Endothelial cell of umbilical vein (primary cell): Measurements from ENCODE around the gene MAN1A2. TPM values are rescaled to one million over a fixed set of nuclear protein-coding genes. Genes with fewer than 3 reads are reported as not detected.

Experiments used
- BruUV-seq: library from RNA; stranded (reverse); fragments of 400-500 nt; replicated peaks from 2 replicates; lab custom pipeline; 2021; lab: Mats Ljungman, UMichigan
- CTCF ChIA-PET: fragments of 300-600, 350-600 bp; sonication (Branson Sonifier 250); formaldehyde crosslinking; loops from one replicate; lab custom pipeline; 2021; ENCODE audit warnings: antibody characterized with exemption, inconsistent platforms; lab: Charles Lee
- POLR2A ChIA-PET: fragments of 300-600, 350-600 bp; sonication (Branson Sonifier 250); formaldehyde crosslinking; loops from one replicate; lab custom pipeline; 2021; ENCODE audit warnings: antibody characterized with exemption, inconsistent platforms; lab: Charles Lee
- DNase-seq: peaks from one replicate; pipeline ENCODE4 v3.0.0-alpha.2; 2011; ENCODE audit warnings: low read depth, low spot score
- FAIRE-seq: peaks from 2 replicates; lab custom pipeline; 2011; peaks lifted over from hg19 to GRCh38; lab: Jason Lieb, UNC
- H2AFZ ChIP-seq: 2 replicates; pipeline ENCODE4 v1.6.0; 2012; ENCODE audit warnings: low read depth, low read length, control low read depth, inconsistent platforms
- H3K27ac ChIP-seq: 2 replicates; pipeline ENCODE4 v1.5.1; 2011; ENCODE audit warnings: low read depth, mild to moderate bottlenecking, control low read depth, low read length, moderate library complexity; ENCODE audit not compliant: insufficient read depth
- H3K27me3 ChIP-seq, 2 experiments: 2 replicates each; pipeline versions ENCODE4 v1.6.0 to v1.6.1; 2011; ENCODE audit warnings: low read length in 2 of 2, mixed read lengths in 1 of 2; ENCODE audit not compliant: control insufficient read depth in 2 of 2, insufficient read depth in 2 of 2
- H3K36me3 ChIP-seq, 2 experiments: 2 replicates in 1 of 2; 3 replicates in 1 of 2; pipeline ENCODE4 v1.5.1; 2011; ENCODE audit warnings: low read length in 2 of 2, mild to moderate bottlenecking in 1 of 2, moderate library complexity in 1 of 2; ENCODE audit not compliant: control insufficient read depth in 2 of 2, insufficient read depth in 2 of 2; ENCODE audit errors: extremely low read depth in 1 of 2
- H3K4me1 ChIP-seq: 3 replicates; pipeline ENCODE4 v1.5.1; 2011; ENCODE audit warnings: mild to moderate bottlenecking, low read length; ENCODE audit not compliant: control insufficient read depth, insufficient read depth; ENCODE audit errors: extremely low read depth
- H3K4me2 ChIP-seq: 2 replicates; pipeline ENCODE4 v1.6.1; 2011; ENCODE audit warnings: low read length, control low read depth, mixed read lengths; ENCODE audit not compliant: insufficient read depth
- H3K4me3 ChIP-seq, 3 experiments: fragments of 200-600 bp in 1 of 3; sonication (generic), shearing (Covaris generic) in 1 of 3; replicated peaks in 1 of 3; 2 replicates each; pipeline ENCODE4 v1.5.1; 2011 to 2016; ENCODE audit warnings: control low read depth in 3 of 3, low read length in 3 of 3, mild to moderate bottlenecking in 2 of 3, inconsistent platforms in 1 of 3, low read depth in 1 of 3, moderate library complexity in 1 of 3; ENCODE audit not compliant: insufficient read depth in 1 of 3
- H3K79me2 ChIP-seq: 2 replicates; pipeline ENCODE4 v1.6.0; 2012; ENCODE audit warnings: low read length, inconsistent platforms; ENCODE audit not compliant: control insufficient read depth, insufficient read depth
- H3K9ac ChIP-seq: replicated peaks from 2 replicates; pipeline ENCODE3; 2011; ENCODE audit warnings: low read length, control low read depth; ENCODE audit not compliant: insufficient read depth; ENCODE audit errors: extremely low read depth
- H3K9me1 ChIP-seq: replicated peaks from 3 replicates; pipeline ENCODE4 v1.6.0; 2011; ENCODE audit warnings: mild to moderate bottlenecking, low read length; ENCODE audit not compliant: control insufficient read depth, insufficient read depth; ENCODE audit errors: extremely low read depth
- H3K9me3 ChIP-seq: replicated peaks from 2 replicates; pipeline ENCODE4 v1.5.1; 2012; ENCODE audit warnings: low read length, inconsistent platforms; ENCODE audit not compliant: control insufficient read depth, insufficient read depth
- H4K20me1 ChIP-seq: replicated peaks from 2 replicates; pipeline ENCODE3; 2011; ENCODE audit warnings: mild to moderate bottlenecking, low read length; ENCODE audit not compliant: control insufficient read depth, insufficient read depth; ENCODE audit errors: extremely low read depth
- CTCF ChIP-seq, 2 donors: IDR thresholded peaks; 1 replicate in 1 of 2; 2 replicates in 1 of 2; pipeline ENCODE4 v1.5.1; 2011; ENCODE audit warnings: low read length in 2 of 2, mild to moderate bottlenecking in 2 of 2, moderate library complexity in 2 of 2, control low read depth in 1 of 2, inconsistent platforms in 1 of 2, low read depth in 1 of 2; ENCODE audit not compliant: insufficient read depth in 1 of 2; ENCODE audit errors: extremely low read depth in 1 of 2
- EZH2 ChIP-seq: IDR thresholded peaks from 2 replicates; pipeline ENCODE4 v1.6.1; 2012; ENCODE audit warnings: borderline replicate concordance, low read depth, mild to moderate bottlenecking, moderate library complexity, low read length, inconsistent platforms; ENCODE audit not compliant: severe bottlenecking
- FOS ChIP-seq: IDR thresholded peaks from 2 replicates; pipeline ENCODE4 v1.6.1; 2011; ENCODE audit warnings: mild to moderate bottlenecking, low read length, moderate library complexity, borderline replicate concordance; ENCODE audit not compliant: insufficient read depth
- GATA2 ChIP-seq: IDR thresholded peaks from 2 replicates; pipeline ENCODE4 v1.7.0; 2011; ENCODE audit warnings: low read depth, mild to moderate bottlenecking, moderate library complexity, mixed read lengths, low read length; ENCODE audit not compliant: insufficient read length, insufficient read depth
- JUN ChIP-seq: IDR thresholded peaks from 2 replicates; pipeline ENCODE4 v1.6.1; 2011; ENCODE audit warnings: borderline replicate concordance, low read depth; ENCODE audit not compliant: insufficient read length, insufficient read depth
- MYC ChIP-seq: IDR thresholded peaks from one replicate; pipeline ENCODE4 v1.6.1; 2011; ENCODE audit warnings: mild to moderate bottlenecking, low read depth, low read length
- POLR2A ChIP-seq: IDR thresholded peaks from 2 replicates; pipeline ENCODE4 v1.6.1; 2012; ENCODE audit warnings: low read depth, mild to moderate bottlenecking, control low read depth, low read length
- POLR2AphosphoS5 ChIP-seq: IDR thresholded peaks from 2 replicates; pipeline ENCODE4 v1.6.1; 2012; ENCODE audit warnings: low read depth, mild to moderate bottlenecking, control low read depth, low read length, moderate library complexity; ENCODE audit not compliant: insufficient read depth
- dilution Hi-C: fragments of 300-500 bp; cut with MboI; formaldehyde crosslinking; loops from one replicate; pipeline ENCODE4 v1.15.0; 2019; ENCODE audit warnings: low sequenced_read_pairs; ENCODE audit not compliant: extremely low pct_ligation_motif_present
- intact Hi-C: fragments of 100-400 bp; cut with micrococcal nuclease; formaldehyde crosslinking; loops from one replicate; pipeline ENCODE4 v1.10.0; 2022
- polyA plus RNA-seq, 4 experiments: library from polyadenylated mRNA; depleted of rRNA in 3 of 4; stranded (reverse) in 3 of 4; unstranded in 1 of 4; fragments of >200 nt; gene quantifications; 2 replicates each; pipeline versions ENCODE4 v1.2.1 to v1.2.3, GENCODE V29; 2011 to 2012; ENCODE audit warnings: missing spikeins in 1 of 4
- total RNA-seq: library from RNA; stranded (reverse); gene quantifications from 2 replicates; pipeline ENCODE4 v1.2.3, GENCODE V29; 2021
- TF ChIP-seq, protein P1 (sequence below): IDR thresholded peaks from 2 replicates; pipeline ENCODE4 v1.6.1; 2011; ENCODE audit not compliant: insufficient read depth, insufficient read length

Gene MAN1A2
- total and polyA plus RNA-seq, 2 donors (not counting 3 experiments of a cell fraction or from before 2014, with no cell fraction given), result 13.5 to 36.2 TPM

GRCh38 chr1:117320515-117320914 is 46.7 kb upstream of the MAN1A2 start:
- no peak overlapping the region for H3K4me2 ChIP-seq
- H4K20me1 ChIP-seq, result no peaks in the 10 kb centered on the region
- no peak overlapping the region for H3K27ac ChIP-seq
- FAIRE-seq (no peak), DNase-seq (no peak)
- dilution Hi-C loops, result no loop called here
- no peaks in the 10 kb centered on the region for H3K4me1 ChIP-seq
- peaks cover 5 to 10% of the 10 kb centered on the region in 2 experiments for H3K27me3 ChIP-seq
- no peaks in the 10 kb centered on the region for H3K79me2 ChIP-seq
- no peaks in the 10 kb centered on the region for H3K36me3 ChIP-seq
- POLR2A ChIA-PET, result no interaction called here
- no peaks in the 10 kb centered on the region for H3K9me3 ChIP-seq
- CTCF ChIA-PET, result interaction anchor here (1.3 kb wide), 1 partner anchor 15 kb away, joined by 3 read pairs; no protein-coding TSS in a partner anchor
- no peak overlapping the region for H3K4me3 ChIP-seq
- intact Hi-C loops, result no loop called here
- TF ChIP-seq CTCF (IDR thresholded peaks at IDR 0.05; ENCODE audit: extremely low read depth in 1 of 2, insufficient read depth in 1 of 2, low read depth in 1 of 2, low read length in 2 of 2), result no peak
- no peak for TF ChIP-seq MYC
- no peak for TF ChIP-seq POLR2A
- no peak for TF ChIP-seq GATA2
- TF ChIP-seq EZH2, result no peak
- TF ChIP-seq POLR2AphosphoS5, result no peak
- TF ChIP-seq JUN, result no peak
- TF ChIP-seq, protein P1, sequence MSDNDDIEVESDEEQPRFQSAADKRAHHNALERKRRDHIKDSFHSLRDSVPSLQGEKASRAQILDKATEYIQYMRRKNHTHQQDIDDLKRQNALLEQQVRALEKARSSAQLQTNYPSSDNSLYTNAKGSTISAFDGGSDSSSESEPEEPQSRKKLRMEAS, result no peak
- no peak for TF ChIP-seq FOS
- H3K9ac ChIP-seq, result no peak overlapping the region
- no TSS peak for BruUV-seq
- no peak overlapping the region for H2AFZ ChIP-seq
- peaks cover 3% of the 10 kb centered on the region for H3K9me1 ChIP-seq
